Activated CD4-positive, alpha-beta T cell treated with anti-CD3 and anti-CD28 coated beads, Interleukin-2, Interleukin-6, amounts not matched to agents 100 ng/mL and 50 ng/mL, durations not matched to agents 16 hours and 8 hours (primary cell): Measurements from ENCODE around the gene TCF7L2.

Experiments used
- DNase-seq: peaks from one replicate; pipeline ENCODE4 v3.0.0-alpha.2; 2020

Gene TCF7L2

GRCh38 chr10:113128450-113129070 is 178.5 kb downstream of the TCF7L2 start:
- DNase-seq: no peak

DNA sequence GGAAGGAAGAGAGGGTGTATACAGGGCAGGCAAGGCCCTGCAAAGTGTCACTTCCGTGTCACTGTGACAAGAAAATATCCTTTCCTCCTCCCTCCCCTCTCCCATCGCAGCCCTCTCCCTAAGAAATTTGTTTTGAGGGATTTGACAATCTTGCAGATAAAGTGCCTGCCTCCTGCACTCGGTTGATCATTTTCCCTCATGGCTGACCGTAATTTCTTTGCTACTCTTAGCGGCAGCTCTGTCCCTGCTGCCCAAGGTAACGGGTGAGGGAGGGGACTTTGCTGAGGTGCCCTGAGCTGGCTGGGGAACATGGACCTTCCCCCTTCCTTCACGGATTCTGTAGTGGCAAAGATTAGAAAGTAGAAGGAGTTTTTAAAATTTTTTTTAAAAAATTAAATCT is 179.1 kb downstream of the TCF7L2 start:
- no peak for DNase-seq

- DNase-seq: no peak
These were observed 180.1 kb downstream of the TCF7L2 start for GRCh38 chr10:113130014-113130641.

DNA sequence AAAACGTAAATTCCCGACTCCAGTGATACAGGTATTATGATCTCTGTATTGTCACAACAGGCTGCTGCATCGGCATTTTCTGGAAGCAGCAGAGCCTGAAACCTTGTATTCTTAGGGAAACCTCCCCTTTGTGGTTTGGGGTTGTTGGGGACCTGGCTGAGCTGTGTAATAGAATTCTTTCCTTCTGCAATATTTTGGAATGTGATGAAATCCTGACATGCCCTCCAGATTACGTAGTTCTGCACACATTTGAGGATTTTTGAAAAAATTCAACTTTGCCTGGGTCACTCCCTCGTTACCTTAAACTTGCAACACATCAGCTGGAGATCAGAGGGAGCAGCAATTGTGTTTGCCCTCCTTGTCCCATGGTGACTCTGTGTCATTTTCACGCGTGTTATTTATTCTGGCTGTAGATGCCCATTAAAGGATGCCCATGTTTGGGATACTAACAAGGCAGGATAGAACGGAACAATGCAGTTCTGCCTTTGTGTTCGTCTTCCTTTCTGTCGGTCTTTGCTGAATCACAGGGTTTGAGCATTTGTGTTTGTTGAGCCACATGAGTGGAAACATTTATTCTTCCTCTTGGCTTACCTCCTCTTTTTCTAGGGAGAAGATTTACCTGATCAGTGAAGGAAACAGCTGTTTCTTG is 181.7 kb downstream of the TCF7L2 start:
- DNase-seq: no peak

- DNase-seq: no peak
These were observed 182.6 kb downstream of the TCF7L2 start for GRCh38 chr10:113132591-113133121.

GRCh38 chr10:113133497-113134115 is 183.6 kb downstream of the TCF7L2 start:
- no peak for DNase-seq

- DNase-seq: no peak
These were observed 185.0 kb downstream of the TCF7L2 start for GRCh38 chr10:113135025-113135424.

- DNase-seq: no peak
These were observed 188.1 kb downstream of the TCF7L2 start for GRCh38 chr10:113137941-113138685.

- no peak for DNase-seq
These were observed 189.0 kb downstream of the TCF7L2 start for GRCh38 chr10:113138937-113139585.

DNA sequence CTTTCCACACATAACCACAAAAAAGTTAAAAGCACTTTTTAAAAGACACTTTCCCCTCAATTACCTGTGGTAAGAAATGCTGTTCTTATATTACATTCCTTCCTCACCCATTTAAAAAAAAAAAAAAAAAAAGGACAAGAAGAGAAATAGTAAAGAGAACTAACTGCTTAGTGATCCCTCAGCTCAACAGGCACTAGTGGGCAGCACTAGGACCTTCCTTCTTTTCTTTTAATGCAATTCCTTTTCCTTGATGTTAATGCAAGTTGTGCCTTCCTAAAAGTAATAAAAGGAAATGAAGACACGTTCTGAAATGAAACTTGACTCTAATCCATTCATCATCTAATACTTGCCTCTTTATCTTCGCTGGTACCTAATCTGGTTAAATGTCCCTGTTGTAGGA is 189.7 kb downstream of the TCF7L2 start:
- no peak for DNase-seq

DNA sequence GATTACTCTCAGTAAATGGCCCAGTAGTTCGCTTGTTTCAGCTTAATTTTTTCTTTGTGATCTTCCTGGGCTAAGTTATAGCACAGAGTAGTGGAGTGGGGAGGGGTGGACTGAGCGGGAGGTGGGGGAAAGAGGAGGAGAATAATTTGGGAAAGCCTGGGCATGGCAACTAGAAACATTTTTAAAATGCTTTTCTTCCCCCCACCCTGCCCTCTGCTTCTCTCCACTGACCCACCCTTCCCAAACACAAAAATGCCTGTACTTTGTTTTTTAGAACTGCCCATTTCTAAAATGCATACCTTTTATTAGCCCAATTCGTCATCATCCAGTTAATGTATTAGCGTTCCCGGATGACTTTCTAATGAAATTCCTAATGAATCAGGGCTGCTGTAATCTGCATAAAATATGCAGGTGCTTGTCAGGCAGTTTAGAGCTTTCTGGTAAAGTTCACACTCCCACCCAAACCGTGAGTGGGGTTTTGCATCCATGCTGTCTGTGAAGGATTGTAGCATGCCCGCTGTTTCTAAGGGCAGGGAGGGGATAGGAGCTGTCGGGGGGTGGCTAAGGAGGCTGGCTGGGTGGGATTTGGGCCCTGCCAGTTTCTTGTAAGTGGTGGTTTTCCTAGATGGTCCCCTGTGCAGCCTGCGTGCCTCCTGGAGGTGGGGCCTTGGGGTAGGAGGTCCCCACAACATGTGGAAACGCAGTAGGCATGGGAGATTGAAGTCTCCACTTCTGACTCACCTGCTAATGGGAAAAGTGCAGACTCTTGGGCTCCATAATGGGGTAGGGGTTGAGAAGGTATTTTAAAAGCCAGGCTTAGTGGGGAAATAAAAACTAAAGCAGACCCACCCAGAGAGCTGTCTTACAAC is 190.3 kb downstream of the TCF7L2 start:
- no peak for DNase-seq

DNA sequence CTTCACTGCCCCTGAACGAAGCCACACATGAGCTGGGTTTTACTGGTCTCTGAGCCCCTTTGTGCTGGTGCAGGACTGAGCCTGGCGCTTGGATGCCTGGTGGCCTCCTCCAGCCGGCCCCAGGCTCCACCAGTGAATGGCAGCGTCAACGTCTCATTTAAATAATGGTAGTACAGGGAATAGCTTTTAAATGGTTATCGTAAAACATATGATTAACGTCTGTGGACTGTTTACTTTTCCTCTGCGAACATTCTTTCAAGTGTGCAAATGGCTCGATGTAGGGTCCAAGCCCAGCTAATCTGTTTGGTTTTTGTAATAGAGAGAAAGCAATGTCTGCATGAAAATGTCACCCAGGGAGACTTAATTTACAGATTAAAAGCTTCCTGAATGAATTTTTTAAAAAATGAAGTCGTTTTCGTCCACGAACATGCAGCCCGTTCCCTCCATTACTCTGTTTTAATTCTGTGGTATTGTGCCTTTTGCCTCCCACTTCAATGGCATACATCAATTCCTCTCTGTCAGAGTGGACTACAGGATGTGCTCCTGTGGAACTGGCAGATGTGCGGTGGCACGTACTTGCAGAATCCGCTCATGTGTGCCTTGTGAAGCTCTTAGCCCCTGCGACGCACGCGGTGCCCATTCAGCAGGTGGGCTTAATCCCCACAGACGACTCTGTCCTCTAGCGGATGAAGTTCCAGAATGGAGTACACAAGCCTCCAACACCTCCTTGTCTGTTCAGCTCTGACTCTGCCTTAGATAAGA is 192.7 kb downstream of the TCF7L2 start:
- no peak for DNase-seq

- no peak for DNase-seq
These were observed 194.5 kb downstream of the TCF7L2 start for GRCh38 chr10:113144576-113144975.

- no peak for DNase-seq
These were observed 198.2 kb downstream of the TCF7L2 start for GRCh38 chr10:113148071-113148825.

- DNase-seq: no peak
These were observed 198.9 kb downstream of the TCF7L2 start for GRCh38 chr10:113148901-113149300.

DNA sequence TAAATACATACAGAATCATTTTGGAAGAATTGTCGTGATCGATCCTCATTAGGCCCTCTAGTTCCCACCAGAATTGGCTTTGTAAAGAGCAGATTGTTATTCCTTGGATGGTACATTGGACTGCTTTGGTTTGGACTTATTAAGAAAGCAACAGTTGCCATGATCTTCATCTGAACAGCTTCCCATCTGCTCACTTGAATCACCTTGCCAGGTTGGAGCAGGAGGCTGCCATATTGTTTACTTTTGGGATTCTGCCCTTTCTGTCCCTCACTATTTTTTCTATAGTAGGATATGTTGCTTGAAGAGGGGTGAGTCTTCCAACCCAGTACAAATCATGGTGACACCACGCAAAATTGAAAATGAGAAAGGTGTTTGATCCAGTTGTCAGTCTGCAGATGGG is 199.6 kb downstream of the TCF7L2 start:
- DNase-seq: no peak

- DNase-seq: no peak
These were observed 201.2 kb downstream of the TCF7L2 start for GRCh38 chr10:113151190-113151666.

DNA sequence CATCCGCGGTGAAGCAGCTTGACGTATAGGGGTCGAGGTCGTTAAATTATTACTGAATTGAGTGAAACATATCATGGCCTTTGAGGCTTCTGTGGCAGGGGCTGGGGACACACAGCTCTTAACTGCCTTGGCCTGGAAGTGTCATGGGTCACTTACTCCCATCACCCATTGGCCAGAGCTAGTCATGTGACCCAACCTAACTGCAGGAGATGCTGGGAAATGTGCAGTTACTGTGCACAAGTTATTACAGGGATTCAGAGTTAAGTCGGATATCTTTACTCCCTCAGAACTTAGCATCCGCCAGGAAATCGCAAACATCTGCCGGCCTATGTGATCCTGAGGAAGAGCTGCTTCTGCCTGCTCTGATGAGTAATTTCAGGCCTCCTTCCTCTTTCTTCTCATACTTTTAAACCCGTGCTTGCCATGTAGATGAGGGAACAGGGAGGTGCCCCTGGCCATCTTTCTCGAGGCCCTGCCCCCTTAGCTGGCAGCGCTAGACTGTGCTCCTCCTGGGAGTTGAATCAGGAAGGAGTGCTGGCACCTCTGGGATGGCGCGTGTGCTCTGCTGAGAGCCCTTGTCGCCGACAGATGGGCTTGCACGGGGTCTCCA is 203.6 kb downstream of the TCF7L2 start:
- no peak for DNase-seq

- DNase-seq: no peak
These were observed 207.4 kb downstream of the TCF7L2 start for GRCh38 chr10:113157441-113157840.
